Activated CD4-positive, alpha-beta T cell treated with anti-CD3 and anti-CD28 coated beads, Interleukin-2, amount 50 U/mL, for 48 hours (primary cell): ENCODE measurements around the gene TRAF3.

ENCODE experiments used
- DNase-seq, 2 experiments: peaks; one replicate each; pipeline ENCODE4 v3.0.0-alpha.2; 2020

Gene TRAF3

DNA sequence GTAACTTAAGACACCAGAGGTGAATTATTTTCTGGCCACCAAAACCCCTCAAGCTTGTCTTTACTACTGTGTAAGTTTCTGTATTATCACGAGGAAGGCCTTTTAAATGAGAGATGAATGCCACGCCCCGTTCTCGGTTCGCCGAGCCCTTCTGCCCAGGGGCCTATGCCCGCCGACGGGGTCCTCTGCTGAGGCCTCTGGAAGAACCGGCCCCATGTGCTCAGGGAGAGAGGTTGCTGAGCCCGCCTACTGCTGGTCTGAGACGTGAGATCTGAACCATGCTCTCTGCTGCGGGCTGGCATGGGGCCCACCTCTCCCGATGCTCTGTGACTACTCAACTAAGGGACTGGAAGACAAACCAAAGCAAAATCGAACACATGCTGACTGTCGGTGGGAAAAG, 166.2 kb downstream of the TRAF3 start:
- no peak for DNase-seq

DNA sequence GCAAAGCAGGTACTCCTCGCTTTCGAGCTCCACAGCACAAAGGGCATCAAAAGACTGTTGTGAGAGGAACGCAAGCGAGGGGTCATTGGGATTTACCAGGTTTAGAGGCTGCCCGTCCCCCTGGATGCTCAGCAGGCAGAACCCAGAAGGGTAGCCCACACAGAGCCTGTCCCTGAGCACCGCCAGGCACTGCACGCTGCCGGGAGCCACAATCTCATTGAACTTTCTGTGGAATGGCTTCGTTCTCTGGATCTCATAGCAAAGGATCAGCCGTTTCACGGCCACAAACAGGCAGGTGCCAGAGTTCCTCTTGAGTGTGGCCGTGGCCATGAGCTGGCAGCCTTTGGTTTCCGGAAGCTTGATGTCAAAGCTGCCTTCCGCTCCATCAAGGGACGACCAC, 166.7 kb downstream of the TRAF3 start:
- DNase-seq, result no peak

DNA sequence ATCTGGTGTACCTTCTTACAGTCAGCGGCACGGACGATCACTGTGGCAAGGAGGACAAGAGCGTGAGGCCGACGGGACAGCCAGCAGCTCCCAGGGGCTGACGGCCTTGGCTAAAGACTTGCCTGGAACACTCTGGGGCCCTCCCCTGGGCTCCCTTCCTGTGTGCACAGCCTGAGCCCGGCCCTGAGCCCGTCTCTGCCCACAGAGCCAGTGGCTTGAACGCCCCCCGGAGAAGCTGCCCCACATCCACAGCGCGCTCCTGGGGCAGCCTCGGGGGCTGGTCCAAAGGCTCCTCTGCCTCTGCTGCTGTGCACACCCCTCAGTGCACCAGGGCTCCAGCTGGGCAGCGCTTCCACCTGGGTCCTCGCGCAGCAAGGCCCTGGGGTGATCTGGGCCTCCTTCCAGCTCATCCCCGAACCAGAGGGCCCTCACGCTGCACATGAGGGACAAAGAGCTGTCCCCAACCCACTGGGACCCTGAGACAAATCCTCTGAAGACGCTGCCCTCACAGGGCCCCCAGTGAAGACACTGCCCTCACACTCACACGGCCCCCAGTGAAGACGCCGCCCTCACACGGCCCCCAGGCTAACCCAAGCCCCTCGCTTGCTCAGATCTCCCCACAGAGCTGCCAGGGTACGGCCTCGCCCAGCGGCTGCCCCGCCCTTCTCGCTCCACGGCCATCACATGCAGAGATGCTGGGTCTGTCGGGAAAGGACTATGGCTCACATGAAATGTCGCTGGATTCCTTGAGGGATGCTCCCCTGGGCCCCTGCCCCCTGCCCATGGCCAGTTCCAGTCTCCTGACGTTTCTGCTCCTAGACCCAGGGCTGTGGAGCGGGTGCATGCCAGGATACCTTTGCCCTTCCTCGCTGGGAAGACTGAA, 167.4 kb downstream of the TRAF3 start:
- DNase-seq, result no peak

DNA sequence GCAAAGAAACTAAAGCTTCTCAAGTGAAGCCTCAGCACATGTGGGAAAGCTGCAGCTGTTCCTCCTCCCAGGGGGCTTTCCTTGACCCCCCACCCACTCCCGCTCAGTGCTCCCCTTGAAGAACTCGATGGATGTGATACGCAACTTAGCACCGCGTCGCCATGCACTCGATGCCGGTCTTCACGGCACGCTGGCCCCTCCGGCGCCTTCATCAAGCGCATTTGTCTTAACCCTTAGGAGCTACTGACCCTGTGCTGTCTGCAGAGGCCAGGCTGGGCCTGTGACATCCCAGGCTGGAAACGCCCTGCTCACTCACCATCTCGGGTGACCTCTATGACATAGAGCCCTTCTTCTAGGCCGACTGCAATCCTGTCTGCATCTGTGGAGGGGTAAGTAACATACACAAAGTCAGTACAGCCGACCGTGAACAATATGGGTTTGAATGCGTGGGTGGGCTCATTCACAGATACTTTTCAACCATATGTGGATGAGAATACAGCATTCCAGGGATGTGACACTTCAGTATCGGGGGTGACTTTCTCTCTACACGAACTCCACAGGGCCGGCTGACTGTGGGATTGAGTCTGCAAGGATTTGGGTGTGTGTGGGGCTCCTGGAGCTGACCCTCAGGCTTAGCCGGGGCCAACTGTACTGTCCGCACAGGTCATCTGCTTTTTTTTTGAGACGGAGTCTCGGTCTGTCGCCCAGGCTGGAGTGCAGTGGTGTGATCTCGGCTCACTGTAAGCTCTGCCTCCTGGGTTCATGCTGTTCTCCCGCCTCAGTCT, 168.3 kb downstream of the TRAF3 start:
- no peak for DNase-seq

DNA sequence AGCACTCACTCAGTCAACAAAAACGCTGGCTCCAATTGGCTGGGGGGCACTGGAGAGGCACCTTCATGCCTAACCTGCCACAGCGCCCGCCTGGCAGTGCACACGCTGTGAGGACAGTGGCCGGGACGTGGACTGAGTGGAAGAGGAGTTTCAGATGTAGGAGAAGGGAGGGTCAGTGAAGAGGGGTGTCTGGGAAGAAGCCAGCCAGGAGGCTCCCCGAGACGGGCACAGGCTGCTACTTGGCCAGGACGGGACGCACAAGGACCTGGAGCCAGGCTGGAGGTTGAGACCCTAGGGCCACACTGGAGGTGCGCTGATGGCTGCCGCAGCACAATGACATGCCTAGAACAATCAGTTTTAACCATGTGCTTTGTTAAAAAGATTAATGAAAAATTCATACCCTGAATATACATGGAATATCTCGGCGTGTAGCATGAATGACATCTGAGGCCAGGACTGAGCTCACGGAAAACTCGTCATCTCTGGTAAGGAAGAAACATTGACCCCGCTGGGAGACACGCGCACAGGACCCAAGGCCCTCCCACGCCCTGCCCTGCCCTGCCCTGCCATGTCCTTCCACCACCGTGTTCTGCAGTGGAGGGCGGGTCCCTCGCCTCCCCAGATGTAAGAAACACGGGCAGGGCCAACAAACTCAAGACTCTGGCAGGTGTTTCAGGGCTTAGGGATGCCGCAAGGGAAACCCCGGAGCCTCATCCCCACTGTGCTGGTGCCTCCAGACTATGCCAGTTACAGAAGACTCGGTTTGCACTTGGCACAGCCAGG, 170.3 kb downstream of the TRAF3 start:
- DNase-seq, result no peak

DNA sequence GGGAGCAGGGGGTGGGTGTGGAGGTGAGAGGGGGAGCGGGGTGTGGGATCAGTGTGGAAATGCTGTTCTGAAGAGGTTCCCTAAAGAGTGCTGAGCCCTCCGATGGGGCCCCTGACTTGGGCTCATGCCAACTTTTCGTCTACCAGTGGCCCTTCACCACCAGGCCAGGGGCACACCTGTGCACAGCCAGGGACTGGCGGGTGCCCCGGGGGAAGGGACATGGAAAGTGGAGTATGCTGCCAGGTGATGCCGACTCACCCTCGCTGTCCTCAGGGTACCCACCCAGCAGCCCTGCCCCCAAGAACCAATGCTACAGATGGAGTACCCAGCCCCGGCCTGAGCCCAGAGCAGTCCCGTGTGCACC, 171.4 kb downstream of the TRAF3 start:
- no peak for DNase-seq

DNA sequence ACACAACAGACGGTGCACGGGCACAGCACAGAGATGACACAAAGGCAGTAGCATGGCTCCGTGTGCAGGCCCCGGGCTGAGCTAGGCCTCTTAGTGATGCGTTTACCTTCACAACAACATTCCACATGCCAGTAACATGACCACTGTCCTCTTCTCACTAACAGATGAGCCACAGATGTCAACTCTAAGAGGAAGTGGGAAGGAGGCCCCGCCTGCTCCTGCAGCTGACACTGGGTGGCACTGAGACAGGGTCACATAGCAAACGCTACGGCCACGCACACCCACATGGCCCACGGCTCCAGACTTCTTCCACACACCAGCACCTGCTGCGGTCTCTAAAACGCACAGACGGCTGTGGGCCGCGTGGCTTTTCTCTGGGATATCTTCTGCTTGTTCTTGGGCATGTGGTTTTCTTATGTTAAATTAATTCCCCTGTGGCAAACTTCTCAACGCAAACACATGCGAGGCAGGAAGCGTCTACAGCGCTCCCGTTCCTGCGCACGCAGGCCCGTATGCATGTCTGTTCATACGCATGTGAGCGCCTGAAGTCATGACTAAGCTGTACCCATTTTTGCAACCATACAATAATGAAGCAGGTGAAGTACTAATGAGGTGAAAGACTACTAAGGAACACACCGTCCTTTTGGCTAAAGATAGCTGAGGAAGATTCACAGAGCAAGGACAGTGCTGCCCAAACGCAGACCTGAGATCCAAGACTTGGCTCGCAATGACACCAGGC, 172.0 kb downstream of the TRAF3 start:
- DNase-seq, result peak in 1 of 2 experiments; percentile 36

DNA sequence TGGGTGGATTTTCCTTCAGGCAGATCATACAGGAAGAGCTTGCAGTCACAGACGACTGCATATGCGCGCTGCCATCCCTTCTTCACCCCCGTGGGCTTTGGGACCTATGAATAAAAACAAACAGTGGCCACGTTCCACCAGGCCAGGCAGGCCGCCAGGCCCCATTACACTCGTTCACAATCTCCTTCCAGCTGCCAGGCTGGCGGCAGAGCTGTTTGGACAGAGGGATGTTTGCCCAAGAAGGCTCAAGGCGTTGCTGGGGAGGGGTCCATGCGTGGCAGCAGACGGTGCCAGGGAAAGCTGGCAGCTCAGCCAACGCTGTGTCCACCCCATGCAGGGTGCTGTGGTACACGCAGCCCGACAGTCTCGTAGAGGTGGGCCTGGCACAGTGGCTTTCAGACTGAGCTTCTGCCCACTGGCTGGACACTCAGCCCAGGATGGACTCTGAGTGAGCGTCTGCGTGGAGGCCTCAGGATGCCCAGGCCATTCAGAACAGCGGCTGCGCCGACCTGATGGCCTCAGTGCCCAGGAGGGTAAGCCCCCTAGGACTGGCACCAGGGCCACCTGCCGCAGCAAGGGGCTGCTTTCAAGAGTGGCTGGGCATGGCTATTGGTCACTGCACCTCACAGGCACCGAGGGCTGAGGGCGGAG, 172.7 kb downstream of the TRAF3 start:
- no peak for DNase-seq

DNA sequence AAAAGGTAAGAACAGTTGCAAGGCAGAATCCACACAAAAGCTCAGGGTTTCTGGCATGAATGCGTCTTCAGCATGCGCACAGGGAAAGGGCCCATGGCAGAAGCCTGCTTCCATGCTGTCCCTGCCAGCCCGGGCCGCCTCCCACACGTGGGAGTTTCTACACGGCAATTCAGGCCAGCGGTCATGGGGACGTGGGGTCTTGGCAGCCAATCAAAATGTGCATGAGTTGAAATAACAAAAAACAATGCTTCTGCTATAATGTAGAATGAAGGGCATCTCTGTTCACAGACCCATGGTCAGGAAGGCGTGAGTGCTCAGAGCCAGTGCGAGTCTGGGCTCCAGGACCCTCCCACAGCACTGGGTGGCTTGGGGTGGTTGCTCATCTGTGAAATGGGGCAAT, 173.8 kb downstream of the TRAF3 start:
- DNase-seq, result no peak

DNA sequence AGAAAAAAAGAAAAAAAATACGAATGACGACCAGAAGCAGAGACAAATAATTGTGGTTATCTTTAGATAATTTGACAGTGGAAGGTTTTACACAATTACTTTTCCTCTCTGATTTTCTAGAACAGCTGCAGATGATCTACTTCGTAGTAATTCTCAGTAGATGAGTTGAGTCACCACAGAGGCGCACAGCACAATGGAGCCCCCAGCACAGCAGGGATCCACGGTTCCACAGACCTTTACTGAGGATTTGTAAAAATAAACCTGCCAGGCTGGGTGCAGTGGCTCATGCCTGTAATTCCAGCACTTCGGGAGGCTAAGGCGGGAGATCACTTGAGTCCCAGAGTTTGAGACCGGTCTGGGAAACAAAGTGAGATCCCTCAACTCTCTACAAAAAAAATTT, 174.6 kb downstream of the TRAF3 start:
- DNase-seq, result no peak

DNA sequence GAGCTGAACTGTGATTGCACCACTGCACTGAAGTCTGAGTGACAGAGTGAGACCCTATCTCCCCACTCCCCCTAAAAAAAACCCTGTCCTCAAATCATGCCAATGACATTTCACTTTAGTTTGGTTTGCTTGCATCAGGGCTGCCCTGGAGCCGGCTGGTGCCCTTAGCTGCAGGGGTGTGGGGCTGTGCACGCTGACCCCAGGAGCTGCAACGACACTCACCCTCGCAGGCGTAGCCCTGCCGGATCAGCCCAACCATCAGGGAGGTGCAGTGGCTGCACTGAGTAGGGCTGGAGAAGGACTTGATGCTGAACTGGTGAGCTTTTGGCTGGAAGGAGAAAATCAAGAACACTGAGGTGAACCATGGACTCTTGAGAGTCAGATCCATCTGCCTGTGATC, 175.0 kb downstream of the TRAF3 start:
- DNase-seq, result no peak

DNA sequence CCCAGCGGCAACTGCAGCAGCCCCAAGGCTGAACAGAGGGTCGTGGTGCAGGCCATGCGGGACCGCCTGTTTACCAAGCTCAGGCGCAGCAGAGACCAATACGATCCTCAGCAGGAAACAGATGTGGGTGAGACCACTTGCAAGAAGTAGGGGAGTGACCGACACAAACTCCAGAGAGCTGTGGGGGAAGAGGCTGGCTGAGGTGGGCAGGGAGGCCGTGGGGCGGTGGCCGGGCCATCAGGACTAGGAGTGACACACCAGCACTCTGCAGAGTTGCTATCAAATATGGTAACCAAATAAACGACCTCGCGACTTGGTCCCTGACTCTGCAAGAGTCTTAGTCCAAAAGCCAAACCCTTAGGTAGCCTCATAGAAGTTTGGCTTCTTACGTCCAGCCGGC, 175.9 kb downstream of the TRAF3 start:
- no peak for DNase-seq

DNA sequence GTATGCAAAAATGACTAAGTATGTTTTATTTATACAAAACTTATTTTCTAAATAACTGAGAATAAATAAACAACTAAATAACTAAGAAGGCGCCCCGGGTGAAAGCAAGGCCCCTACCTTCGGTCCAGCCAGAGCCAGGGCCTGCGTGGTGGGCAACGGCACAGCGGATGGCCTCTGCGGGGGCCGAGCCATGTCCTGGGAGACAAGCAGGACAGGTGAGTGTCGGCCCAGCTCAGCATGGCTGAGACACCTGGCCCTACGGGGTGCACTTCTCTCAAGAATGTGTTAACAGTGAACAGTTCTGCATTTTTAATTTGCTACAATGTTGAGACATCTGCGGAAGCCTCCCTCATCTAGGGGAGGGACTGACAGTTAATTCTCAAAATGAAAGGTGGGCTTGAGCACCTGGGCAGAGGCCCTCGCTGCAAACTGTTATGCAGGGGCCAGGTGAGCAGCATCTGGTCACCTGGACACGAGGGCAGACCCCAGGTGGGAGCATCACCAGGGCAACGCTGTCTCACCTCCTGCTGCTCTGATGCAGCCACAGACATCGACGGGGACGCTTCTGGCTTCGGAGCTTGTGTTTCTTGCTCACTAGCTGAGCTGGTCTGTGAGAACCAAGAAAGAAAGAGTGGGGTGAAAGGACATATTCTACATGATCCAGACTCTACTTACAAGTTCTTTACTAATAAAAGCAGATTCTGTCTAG, 177.0 kb downstream of the TRAF3 start:
- no peak for DNase-seq

DNA sequence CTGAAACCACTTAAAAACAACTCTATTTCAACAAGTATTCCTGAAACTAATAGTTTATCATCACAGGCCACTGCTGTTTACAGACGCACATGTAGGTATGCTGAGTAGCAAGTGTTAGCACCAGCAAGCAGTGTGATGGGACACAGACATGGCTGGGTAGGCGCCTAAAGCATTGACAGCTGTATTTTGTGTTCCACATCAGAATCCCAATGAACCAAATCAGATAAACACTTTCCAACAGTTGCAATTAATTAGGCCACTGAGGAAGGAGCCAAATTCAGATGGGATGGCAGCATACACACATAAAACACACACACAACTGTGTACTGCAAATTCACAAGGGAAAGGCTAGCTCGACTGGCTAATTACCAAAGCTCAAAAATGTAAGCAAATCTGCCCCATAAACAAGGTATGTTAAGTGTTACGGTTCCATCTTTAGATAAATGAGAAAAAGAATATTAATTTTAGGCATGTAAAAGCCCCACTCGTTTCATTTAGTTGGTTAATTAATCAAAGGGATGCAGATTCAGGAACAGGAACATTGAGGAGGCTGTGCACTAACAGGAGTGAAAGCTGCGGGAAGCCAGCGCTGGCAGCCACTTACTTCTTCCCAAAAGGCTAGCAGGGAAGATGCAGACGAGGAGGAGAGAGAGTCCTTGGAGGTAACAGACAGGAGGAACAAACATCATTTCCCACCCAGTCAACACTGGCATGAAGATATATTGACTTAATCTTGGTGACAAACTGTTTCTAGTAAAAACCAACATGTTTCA, 178.6 kb downstream of the TRAF3 start:
- no peak for DNase-seq

DNA sequence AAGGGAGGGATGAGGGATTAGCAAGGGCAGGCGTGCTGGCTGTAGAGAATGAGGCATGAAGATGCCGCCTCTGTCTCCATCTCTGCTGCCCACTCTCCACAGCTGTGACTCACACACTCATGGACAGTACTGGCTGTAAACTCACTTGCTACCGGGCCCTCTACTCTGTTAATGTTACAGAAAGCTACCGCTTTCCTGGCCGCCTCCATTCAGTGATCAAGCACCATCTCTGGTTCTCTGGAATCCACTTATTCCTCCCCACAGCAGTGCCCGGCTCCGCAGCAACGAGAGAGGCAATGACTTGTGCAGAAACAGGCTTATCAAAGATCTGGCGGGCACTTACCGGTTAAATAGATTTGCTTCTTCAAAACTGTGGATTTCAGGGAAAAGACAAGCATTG, 180.0 kb downstream of the TRAF3 start:
- DNase-seq, result no peak

DNA sequence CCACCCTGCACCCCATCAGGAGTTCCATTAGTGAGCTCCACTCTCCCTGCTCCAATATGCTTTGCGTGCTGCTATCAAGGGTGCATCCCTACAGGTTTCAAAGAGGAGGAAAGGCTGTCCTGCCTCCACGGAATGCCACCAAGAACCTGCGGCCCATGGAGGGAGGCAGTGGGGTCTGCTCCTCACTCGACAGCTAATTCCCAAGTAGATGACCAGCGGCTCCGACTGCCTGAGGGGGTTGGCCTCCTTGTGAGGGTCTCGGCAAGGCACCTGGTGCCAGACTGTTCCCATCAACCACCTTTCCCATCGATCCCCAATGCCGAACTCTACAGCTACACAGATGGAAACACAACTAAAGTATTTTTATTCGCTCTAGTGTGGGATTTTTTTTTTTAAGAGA, 181.2 kb downstream of the TRAF3 start:
- no peak for DNase-seq
